OCI-LY1 (cell line): Measurements from ENCODE around the gene COL9A3.

Experiments used
- H2AFZ ChIP-seq: fragments of 200-600 bp; sonication (generic), shearing (Covaris generic); 2 replicates; pipeline ENCODE4 v1.6.0; 2014; ENCODE audit warnings: antibody characterized with exemption, mild to moderate bottlenecking, low read length
- H3F3A ChIP-seq: fragments of 200-600 bp; sonication (generic), shearing (Covaris generic); 2 replicates; pipeline ENCODE4 v1.6.0; 2014; ENCODE audit warnings: mild to moderate bottlenecking, antibody characterized with exemption, low read length, moderate library complexity; ENCODE audit not compliant: insufficient read depth
- H3K27ac ChIP-seq: fragments of 200-600 bp; sonication (generic); 2 replicates; pipeline ENCODE4 v1.5.1; 2014; ENCODE audit warnings: low read length, mixed run types, mild to moderate bottlenecking, low read depth; ENCODE audit not compliant: poor library complexity, severe bottlenecking
- H3K27me3 ChIP-seq: fragments of 200-600 bp; sonication (generic); 2 replicates; pipeline ENCODE4 v1.6.0; 2014; ENCODE audit warnings: antibody characterized with exemption, mild to moderate bottlenecking, low read length, moderate library complexity; ENCODE audit not compliant: insufficient read depth
- H3K36me3 ChIP-seq: fragments of 200-600 bp; sonication (generic); 2 replicates; pipeline ENCODE4 v1.6.1; 2014; ENCODE audit warnings: mild to moderate bottlenecking, antibody characterized with exemption, low read length, moderate library complexity, mixed read lengths; ENCODE audit not compliant: insufficient read depth
- H3K4me1 ChIP-seq: fragments of 200-600 bp; sonication (generic); 2 replicates; pipeline ENCODE4 v1.5.1; 2014; ENCODE audit warnings: mild to moderate bottlenecking, low read length, moderate library complexity; ENCODE audit not compliant: insufficient read depth, severe bottlenecking
- H3K4me2 ChIP-seq: fragments of 200-600 bp; sonication (generic), shearing (Covaris generic); 2 replicates; pipeline ENCODE4 v1.6.1; 2014; ENCODE audit warnings: low read length
- H3K4me3 ChIP-seq: fragments of 200-600 bp; sonication (generic); 2 replicates; pipeline ENCODE4 v1.5.1; 2014; ENCODE audit warnings: low read length, low read depth, mild to moderate bottlenecking, mixed read lengths; ENCODE audit not compliant: poor library complexity, severe bottlenecking
- H3K79me2 ChIP-seq: fragments of 200-600 bp; shearing (Covaris generic); 2 replicates; pipeline ENCODE4 v1.6.1; 2016; ENCODE audit warnings: mixed run types, low read length, mixed read lengths; ENCODE audit not compliant: insufficient read depth
- H3K9ac ChIP-seq: fragments of 200-600 bp; sonication (generic), shearing (Covaris generic); 2 replicates; pipeline ENCODE4 v1.6.1; 2014; ENCODE audit warnings: mild to moderate bottlenecking, low read length, mixed read lengths
- H3K9me2 ChIP-seq: fragments of 200-600 bp; sonication (generic), shearing (Covaris generic); 2 replicates; pipeline ENCODE4 v1.6.1; 2014; ENCODE audit warnings: low read depth, mild to moderate bottlenecking, low read length, mixed read lengths
- H3K9me3 ChIP-seq: fragments of 200-600 bp; shearing (Covaris generic); 2 replicates; pipeline ENCODE4 v1.6.1; 2014; ENCODE audit warnings: low read length, mixed read lengths
- H4K20me1 ChIP-seq: fragments of 200-600 bp; sonication (generic), shearing (Covaris generic); 2 replicates; pipeline ENCODE4 v1.6.0; 2016; ENCODE audit warnings: mild to moderate bottlenecking, low read length; ENCODE audit not compliant: insufficient read depth
- EZH2 ChIP-seq: fragments of 200-600 bp; sonication (generic), shearing (Covaris generic); IDR thresholded peaks from 2 replicates; pipeline ENCODE4 v1.8.0; 2017; ENCODE audit warnings: borderline replicate concordance, mixed run types, mild to moderate bottlenecking, antibody characterized with exemption, low read length, moderate library complexity, mixed read lengths
- TF ChIP-seq, protein P1 (sequence below): fragments of 200-600 bp; sonication (generic), shearing (Covaris generic); IDR thresholded peaks from 2 replicates; pipeline ENCODE4 v1.5.1; 2017; ENCODE audit warnings: mild to moderate bottlenecking, antibody characterized with exemption, low read length, moderate library complexity, mixed read lengths

COL9A3 gene

DNA sequence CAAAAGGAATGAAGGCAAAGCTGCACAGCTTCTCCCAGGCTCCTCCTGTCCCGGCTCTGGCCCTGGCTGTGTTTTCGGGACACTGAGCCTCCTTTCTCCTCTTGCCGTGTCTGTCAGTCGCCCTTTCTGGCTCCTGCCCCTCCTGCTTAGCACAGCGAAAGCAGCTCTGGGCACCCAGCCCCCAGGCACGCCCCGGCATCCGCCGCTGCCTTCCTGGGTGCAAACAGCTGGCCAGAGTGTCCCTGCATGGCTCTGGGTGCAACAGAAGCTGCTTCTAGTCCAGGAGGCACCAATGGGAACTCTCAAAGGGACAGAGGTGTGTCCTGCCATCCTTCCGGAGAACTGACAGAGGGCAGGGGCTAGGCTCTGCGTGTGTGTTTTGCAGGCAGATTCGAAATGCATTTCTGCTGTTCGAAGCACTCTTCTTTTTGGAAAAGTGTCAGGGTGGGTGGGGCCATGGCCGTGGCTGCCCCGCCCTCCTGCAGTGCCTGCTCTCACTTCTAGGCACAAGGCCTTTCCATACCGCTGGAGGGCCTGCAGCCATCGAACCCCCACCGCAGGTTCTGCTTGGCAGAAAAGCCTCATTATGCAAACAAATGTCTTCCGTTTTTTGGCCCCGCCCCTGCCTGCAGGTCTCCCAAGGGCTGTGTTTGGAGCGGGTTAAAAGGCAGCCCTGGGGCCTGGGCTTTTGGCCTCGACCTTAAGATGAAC, 15.5 kb downstream of the COL9A3 start:
- Histone ChIP-seq H3K9ac (peak overlapping the region; percentile 50), H3K4me1 (peaks cover 32% of the 10 kb centered on the region), H3K9me2 (no peaks in the 10 kb centered on the region), H3K4me3 (peak overlapping the region; percentile 56), H3K36me3 (0 out of 2 replicates have a peak, but pooled peaks cover 3% of the 10 kb centered on the region), H4K20me1 (no peaks in the 10 kb centered on the region), H3K27me3 (peaks cover 10% of the 10 kb centered on the region; the same call in 1 of the 2 replicates), H3K4me2 (peak overlapping the region; percentile 66), H3K79me2 (no peaks in the 10 kb centered on the region), H3F3A (no peaks in the 10 kb centered on the region), H3K27ac (peak overlapping the region; percentile 87), H2AFZ (no peak overlapping the region), H3K9me3 (no peaks in the 10 kb centered on the region)
- no peak for TF ChIP-seq EZH2
- TF ChIP-seq, protein P1, sequence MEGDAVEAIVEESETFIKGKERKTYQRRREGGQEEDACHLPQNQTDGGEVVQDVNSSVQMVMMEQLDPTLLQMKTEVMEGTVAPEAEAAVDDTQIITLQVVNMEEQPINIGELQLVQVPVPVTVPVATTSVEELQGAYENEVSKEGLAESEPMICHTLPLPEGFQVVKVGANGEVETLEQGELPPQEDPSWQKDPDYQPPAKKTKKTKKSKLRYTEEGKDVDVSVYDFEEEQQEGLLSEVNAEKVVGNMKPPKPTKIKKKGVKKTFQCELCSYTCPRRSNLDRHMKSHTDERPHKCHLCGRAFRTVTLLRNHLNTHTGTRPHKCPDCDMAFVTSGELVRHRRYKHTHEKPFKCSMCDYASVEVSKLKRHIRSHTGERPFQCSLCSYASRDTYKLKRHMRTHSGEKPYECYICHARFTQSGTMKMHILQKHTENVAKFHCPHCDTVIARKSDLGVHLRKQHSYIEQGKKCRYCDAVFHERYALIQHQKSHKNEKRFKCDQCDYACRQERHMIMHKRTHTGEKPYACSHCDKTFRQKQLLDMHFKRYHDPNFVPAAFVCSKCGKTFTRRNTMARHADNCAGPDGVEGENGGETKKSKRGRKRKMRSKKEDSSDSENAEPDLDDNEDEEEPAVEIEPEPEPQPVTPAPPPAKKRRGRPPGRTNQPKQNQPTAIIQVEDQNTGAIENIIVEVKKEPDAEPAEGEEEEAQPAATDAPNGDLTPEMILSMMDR: no peak

DNA sequence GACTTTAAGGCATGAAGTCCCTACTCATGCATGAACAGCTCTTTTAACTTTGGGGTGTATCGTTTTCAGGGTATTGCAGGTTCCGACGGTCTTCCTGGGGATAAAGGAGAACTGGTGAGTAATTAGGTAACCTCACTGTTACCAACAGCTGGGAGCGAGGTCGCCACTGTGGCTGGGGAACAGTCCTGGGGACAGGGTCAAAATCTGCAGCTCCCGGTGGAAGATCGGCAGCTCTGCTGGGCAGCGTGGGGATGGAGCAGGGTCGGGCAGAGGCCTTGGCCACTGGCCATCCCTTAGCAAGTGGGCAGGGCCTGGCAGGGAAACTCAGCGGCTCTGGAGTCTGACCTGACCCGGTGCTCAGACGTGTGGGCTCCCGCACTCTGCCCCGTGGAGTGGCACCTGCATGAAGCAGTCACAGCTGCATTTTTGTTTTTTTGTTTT, 16.1 kb downstream of the COL9A3 start:
- peaks cover 38% of the 10 kb centered on the region for H3K4me1 ChIP-seq
- peak overlapping the region; percentile 66 for H3K4me2 ChIP-seq
- H3K9ac ChIP-seq: peak overlapping the region; percentile 50

DNA sequence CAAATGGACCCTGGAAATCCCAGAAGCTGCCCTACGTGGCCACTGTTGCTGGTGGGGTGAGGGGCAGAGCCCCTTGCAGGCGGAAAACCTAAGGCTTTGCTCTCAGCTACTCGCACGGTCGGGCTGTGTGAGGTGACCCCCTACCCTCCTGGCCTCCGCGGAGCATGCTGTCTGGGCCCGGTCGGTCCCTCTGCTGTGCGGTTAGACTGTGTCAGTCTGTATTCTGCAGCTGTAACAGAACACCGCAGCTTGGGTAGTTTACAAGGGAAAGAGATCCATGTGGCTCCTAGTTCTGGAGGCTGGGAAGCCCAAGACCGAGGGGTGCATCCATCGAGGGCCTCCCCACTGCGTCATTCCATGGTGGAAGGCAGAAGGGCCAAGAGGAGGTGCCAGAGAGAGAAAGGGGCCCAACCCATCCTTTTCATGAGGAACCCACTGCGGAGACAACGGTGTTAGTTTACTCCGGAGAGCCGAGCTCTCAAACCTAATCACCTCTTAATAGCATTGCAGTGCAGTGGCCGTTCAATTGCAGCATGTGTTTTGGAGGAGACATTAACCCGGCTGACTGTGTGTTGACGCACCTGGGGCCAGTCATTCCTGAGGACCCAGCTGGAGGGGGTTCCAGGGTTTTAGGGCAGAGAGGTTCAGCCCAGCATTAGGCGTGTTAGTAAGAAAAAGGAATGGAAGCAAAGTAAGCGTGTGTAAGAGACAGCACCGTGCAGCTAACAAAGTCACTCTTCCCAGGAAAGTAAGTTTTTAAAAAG, 18.3 kb downstream of the COL9A3 start:
- Histone ChIP-seq H4K20me1 (no peaks in the 10 kb centered on the region), H3K27ac (no peak overlapping the region), H3K9me3 (no peaks in the 10 kb centered on the region), H3F3A (no peaks in the 10 kb centered on the region), H3K4me3 (no peak overlapping the region), H3K79me2 (no peaks in the 10 kb centered on the region), H3K4me2 (no peak overlapping the region), H3K9me2 (no peaks in the 10 kb centered on the region), H3K27me3 (no peaks in the 10 kb centered on the region), H3K9ac (no peak overlapping the region), H2AFZ (no peak overlapping the region), H3K36me3 (0 out of 2 replicates have a peak, but pooled peaks cover 3% of the 10 kb centered on the region), H3K4me1 (peaks cover 56% of the 10 kb centered on the region)
- no peak for TF ChIP-seq EZH2
- TF ChIP-seq, protein P1: no peak

More for the DNA sequence above, 16.1 kb downstream of the COL9A3 start:
- H4K20me1 ChIP-seq: no peaks in the 10 kb centered on the region
- peak overlapping the region; percentile 87 for H3K27ac ChIP-seq
- H3F3A ChIP-seq: no peaks in the 10 kb centered on the region
- no peaks in the 10 kb centered on the region for H3K9me3 ChIP-seq
- no peaks in the 10 kb centered on the region for H3K79me2 ChIP-seq
- TF ChIP-seq, protein P1: no peak
- TF ChIP-seq EZH2: no peak
- no peak overlapping the region for H2AFZ ChIP-seq
- H3K4me3 ChIP-seq: peak overlapping the region; percentile 56
- H3K27me3 ChIP-seq: peaks cover 10% of the 10 kb centered on the region; the same call in 1 of the 2 replicates
- H3K9me2 ChIP-seq: no peaks in the 10 kb centered on the region
- H3K36me3 ChIP-seq: 0 out of 2 replicates have a peak, but pooled peaks cover 3% of the 10 kb centered on the region
